Heart left ventricle (tissue), 13 donors: ENCODE results near the gene KCNJ6.

Experiments used
- POLR2A ChIP-seq, 2 donors: fragments of 450-650 bp; IDR thresholded peaks; one replicate each; pipeline ENCODE4 v1.6.1; 2017; ENCODE audit warnings: antibody characterized with exemption in 2 of 2, mild to moderate bottlenecking in 2 of 2, moderate library complexity in 2 of 2
- TF ChIP-seq, protein P1 (sequence below), 12 donors: fragments of 200-600 bp; sonication (generic) in 4 of 12; IDR thresholded peaks; one replicate each; pipeline versions ENCODE4 v1.5.0 to v1.8.0; 2018 to 2022; ENCODE audit warnings: antibody characterized with exemption in 12 of 12, mild to moderate bottlenecking in 5 of 12
- donor health status: ischemic (EF 13 %, LVEDD 7.1; RV severe dilation, severe dysfunction).
- donor health status: DM: no; HTN: yes; CAD: no.
- donor health status: DM: no; HTN: no; CAD: no.
- donor health status: ischemic (EF 25% LVEDD 6.9; RV normal size, moderate dysfunction).
- donor health status: ischemic (EF 25% LVEDD 5.7; RV mildly dilated, moderate dysfunction).
- donor health status: ischemic (EF 35%, LVEDD 5.7; RV mildly dilated, moderate dysfunction).
- donor health status: nonischemic (EF 11% LVEDD 7.7; RV severe dilation, severe dysfunction).
- donor health status: DM: yes; HTN: yes; CAD: no.
- donor health status: PGD.
- donor health status: ischemic (EF 29% LVEDD 5.4; RV normal size, mild dysfunction).
- donor health status: nonischemic (EF 23%, LVEDD 6.1; RV moderate dilation, normal function).

DNA sequence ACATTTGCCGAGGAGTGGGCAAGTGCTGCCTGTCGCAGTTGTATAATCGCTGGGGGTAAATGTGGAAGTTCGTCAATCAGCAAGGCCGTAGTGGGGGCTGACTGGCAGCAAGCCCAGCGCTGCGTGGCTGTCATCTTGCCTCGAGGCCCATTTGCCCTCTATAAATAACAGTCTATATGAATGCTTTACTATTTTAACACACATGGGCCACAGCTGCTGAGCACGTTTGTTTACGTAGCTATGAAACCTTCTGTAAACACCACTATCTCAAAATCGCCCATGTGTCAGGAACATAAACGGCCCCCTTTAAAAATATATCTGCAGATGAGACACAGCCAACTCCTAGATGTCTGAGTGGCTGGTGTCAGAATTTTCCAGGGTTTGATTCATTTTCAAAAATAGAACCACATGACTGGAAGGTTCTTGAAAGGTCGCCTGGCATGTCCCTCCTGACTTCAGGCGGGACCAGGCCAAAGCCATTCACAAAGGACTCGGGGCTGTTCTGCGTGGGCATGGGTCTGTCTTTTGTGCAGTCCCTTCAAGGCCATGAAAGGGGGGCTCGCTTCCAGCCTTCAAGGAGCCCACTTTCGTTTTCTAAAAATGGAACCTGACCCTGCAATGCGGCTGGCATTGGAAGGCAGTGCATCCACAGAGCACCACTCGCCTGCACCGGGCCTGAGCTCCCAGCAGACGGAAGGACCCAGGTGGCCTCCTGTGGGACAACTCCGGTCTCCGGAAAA lies 205.5 kb downstream of the KCNJ6 start:
- TF ChIP-seq, protein P1, sequence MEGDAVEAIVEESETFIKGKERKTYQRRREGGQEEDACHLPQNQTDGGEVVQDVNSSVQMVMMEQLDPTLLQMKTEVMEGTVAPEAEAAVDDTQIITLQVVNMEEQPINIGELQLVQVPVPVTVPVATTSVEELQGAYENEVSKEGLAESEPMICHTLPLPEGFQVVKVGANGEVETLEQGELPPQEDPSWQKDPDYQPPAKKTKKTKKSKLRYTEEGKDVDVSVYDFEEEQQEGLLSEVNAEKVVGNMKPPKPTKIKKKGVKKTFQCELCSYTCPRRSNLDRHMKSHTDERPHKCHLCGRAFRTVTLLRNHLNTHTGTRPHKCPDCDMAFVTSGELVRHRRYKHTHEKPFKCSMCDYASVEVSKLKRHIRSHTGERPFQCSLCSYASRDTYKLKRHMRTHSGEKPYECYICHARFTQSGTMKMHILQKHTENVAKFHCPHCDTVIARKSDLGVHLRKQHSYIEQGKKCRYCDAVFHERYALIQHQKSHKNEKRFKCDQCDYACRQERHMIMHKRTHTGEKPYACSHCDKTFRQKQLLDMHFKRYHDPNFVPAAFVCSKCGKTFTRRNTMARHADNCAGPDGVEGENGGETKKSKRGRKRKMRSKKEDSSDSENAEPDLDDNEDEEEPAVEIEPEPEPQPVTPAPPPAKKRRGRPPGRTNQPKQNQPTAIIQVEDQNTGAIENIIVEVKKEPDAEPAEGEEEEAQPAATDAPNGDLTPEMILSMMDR (IDR thresholded peaks at IDR 0.05): no peak
- TF ChIP-seq POLR2A (IDR thresholded peaks at IDR 0.05): no peak
